Gastrocnemius medialis (tissue), 4 donors: ENCODE measurements around the gene PLAAT4.

ENCODE experiments used
- CTCF ChIP-seq, 5 experiments: fragments of 450-650 bp in 3 of 5; fragments of 200-600 bp in 2 of 5; sonication (generic) in 2 of 5; IDR thresholded peaks in 4 of 5; conservative IDR thresholded peaks in 1 of 5; 1 replicate in 4 of 5; 2 replicates in 1 of 5; pipeline ENCODE4 v1.5.1; 2016 to 2019; ENCODE audit warnings: antibody characterized with exemption in 5 of 5, mild to moderate bottlenecking in 3 of 5, moderate library complexity in 3 of 5
- POLR2A ChIP-seq, 2 donors: fragments of 450-650 bp; IDR thresholded peaks; one replicate each; pipeline ENCODE4 v1.6.1; 2017; ENCODE audit warnings: antibody characterized with exemption in 2 of 2, mild to moderate bottlenecking in 2 of 2, moderate library complexity in 2 of 2

- no peak for TF ChIP-seq CTCF (IDR thresholded peaks at IDR 0.05 in 4 of 5, conservative IDR thresholded peaks at IDR 0.05 in 1 of 5)
- TF ChIP-seq POLR2A (IDR thresholded peaks at IDR 0.05), result no peak
Measured at GRCh38 chr11:63494975-63495374, 41.6 kb upstream of the PLAAT4 start.
